GM23248 (cell line): ENCODE measurements around the gene NUCB2. TPM values are rescaled to one million over a fixed set of nuclear protein-coding genes. Genes with fewer than 3 reads are reported as not detected.
"Not testable (repeated sequence)": the region's sequence is repeated elsewhere in the genome, so short reads cannot be mapped to it uniquely, and the experiment has no call there.

Experiments used
- DNase-seq: peaks from one replicate; pipeline ENCODE4 v3.0.0-alpha.2; 2015
- H2AFZ ChIP-seq: fragments of 200-600 bp; sonication (generic); 2 replicates; pipeline ENCODE4 v1.6.1; 2016; ENCODE audit warnings: antibody characterized with exemption
- H3F3A ChIP-seq: fragments of 200-600 bp; sonication (generic); 2 replicates; pipeline ENCODE4 v1.6.1; 2016; ENCODE audit warnings: mild to moderate bottlenecking, antibody characterized with exemption, mixed run types; ENCODE audit not compliant: insufficient read depth
- H3K27ac ChIP-seq: fragments of 200-600 bp; sonication (generic); 2 replicates; pipeline ENCODE4 v1.5.1; 2016; ENCODE audit warnings: mild to moderate bottlenecking
- H3K27me3 ChIP-seq: fragments of 200-600 bp; sonication (generic); replicated peaks from 2 replicates; pipeline ENCODE4 v1.6.1; 2016; ENCODE audit warnings: mild to moderate bottlenecking; ENCODE audit not compliant: insufficient read depth
- H3K36me3 ChIP-seq: fragments of 200-600 bp; sonication (generic); 2 replicates; pipeline ENCODE4 v1.6.1; 2016; ENCODE audit warnings: low read depth, mild to moderate bottlenecking
- H3K4me1 ChIP-seq: fragments of 200-600 bp; sonication (generic); 2 replicates; pipeline ENCODE4 v1.6.1; 2016; ENCODE audit warnings: mild to moderate bottlenecking; ENCODE audit not compliant: insufficient read depth
- H3K4me2 ChIP-seq: fragments of 200-600 bp; sonication (generic); one replicate; pipeline ENCODE4 v1.6.1; 2016; ENCODE audit warnings: mild to moderate bottlenecking; ENCODE audit not compliant: unreplicated experiment
- H3K4me3 ChIP-seq: fragments of 200-600 bp; sonication (generic); 2 replicates; pipeline ENCODE4 v1.5.1; 2016; ENCODE audit warnings: mild to moderate bottlenecking
- H3K79me2 ChIP-seq: fragments of 200-600 bp; sonication (generic); 2 replicates; pipeline ENCODE4 v1.6.1; 2016; ENCODE audit warnings: mild to moderate bottlenecking; ENCODE audit not compliant: insufficient read depth
- H3K9ac ChIP-seq: fragments of 200-600 bp; sonication (generic); 2 replicates; pipeline ENCODE4 v1.6.1; 2016; ENCODE audit warnings: mild to moderate bottlenecking
- H3K9me2 ChIP-seq: fragments of 200-600 bp; sonication (generic); 2 replicates; pipeline ENCODE4 v1.6.1; 2016; ENCODE audit warnings: mixed run types, mild to moderate bottlenecking, moderate library complexity; ENCODE audit not compliant: insufficient read depth
- H3K9me3 ChIP-seq: fragments of 200-600 bp; sonication (generic); one replicate; pipeline ENCODE4 v1.6.1; 2017; ENCODE audit warnings: low read depth
- H4K20me1 ChIP-seq: fragments of 200-600 bp; sonication (generic); 2 replicates; pipeline ENCODE4 v1.6.0; 2016; ENCODE audit not compliant: insufficient read depth
- EZH2 ChIP-seq: fragments of 200-600 bp; sonication (generic); IDR thresholded peaks from 2 replicates; pipeline ENCODE4 v1.6.1; 2018; ENCODE audit warnings: antibody characterized with exemption, mild to moderate bottlenecking; ENCODE audit not compliant: insufficient read depth, poor library complexity, severe bottlenecking
- EZH2phosphoT487 ChIP-seq: fragments of 200-600 bp; sonication (generic); IDR thresholded peaks from 2 replicates; pipeline ENCODE4 v1.6.1; 2018; ENCODE audit warnings: antibody characterized with exemption, moderate library complexity, mild to moderate bottlenecking, low read depth; ENCODE audit not compliant: insufficient read depth
- WGBS, 2 experiments: methylation state at CpG; one replicate each; pipeline ENCODE4 v1.1.6; 2015 to 2017; ENCODE audit warnings: low lambda C conversion rate in 2 of 2, low coverage in 1 of 2; ENCODE audit errors: missing lambda C conversion rate in 2 of 2; 5-methylcytosine and 5-hydroxymethylcytosine counted together
- in situ Hi-C: fragments of 300-500 bp; cut with MboI; formaldehyde crosslinking; loops from 2 replicates; pipeline ENCODE4 v1.15.0; 2020
- polyA plus RNA-seq: library from polyadenylated mRNA; unstranded; fragments of >200 nt; fragmentation: Nextera tagmentation; extraction: Ambion mirVana; gene quantifications from 2 replicates; pipeline ENCODE4 v1.2.1, GENCODE V29; 2016
- total RNA-seq: library from RNA; depleted of rRNA; stranded (reverse); fragments of >200 nt; shearing (Covaris generic); gene quantifications from 2 replicates; pipeline ENCODE4 v1.2.3, GENCODE V29; 2014

The NUCB2 gene
- total and polyA plus RNA-seq, 2 experiments from 2014 or later, result 95.0 to 246 TPM

DNA sequence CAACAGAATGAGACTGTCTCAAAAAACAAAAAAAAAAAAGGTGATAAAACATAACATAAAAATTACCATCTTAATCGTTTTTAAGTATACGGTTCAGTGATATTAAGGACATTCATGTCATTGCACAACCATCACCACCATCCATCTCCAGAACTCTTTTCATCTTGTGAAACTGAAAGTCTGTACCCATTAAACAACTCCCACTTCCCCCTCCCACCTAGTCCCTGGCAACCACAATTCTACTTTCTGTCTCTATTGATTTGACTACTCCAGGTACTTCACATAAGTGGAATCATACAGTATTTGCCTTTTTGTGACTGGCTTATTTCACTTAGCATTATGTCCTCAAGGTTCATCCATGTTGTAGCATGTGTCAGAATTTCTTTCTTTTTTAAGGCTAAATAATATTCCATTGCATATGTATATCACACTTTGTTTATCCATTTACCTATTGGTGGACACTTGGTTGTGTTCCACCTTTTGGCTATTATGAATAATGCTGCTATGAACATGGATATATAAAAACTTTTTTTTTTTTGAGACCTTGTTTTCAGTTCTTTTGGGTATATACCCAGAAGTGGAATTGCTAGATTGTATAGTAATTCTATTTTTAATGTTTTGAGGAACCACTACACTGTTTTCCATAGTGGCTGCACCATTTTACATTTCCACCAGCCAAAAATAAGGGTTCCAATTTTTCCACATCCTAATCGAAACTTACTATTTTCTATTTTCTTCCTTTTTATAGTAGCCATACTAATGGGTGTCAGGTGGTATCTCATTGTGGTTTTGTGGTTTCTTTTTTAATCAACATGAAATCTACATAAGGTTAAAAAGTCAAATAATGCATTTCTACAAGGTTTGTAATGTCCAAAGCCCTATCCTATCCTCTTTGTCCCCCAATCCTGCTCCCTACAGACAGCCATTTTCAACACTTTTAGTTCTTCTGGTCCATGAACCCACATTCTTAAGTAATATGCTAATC lies 45.4 kb upstream of the NUCB2 start:
- no peak overlapping the region for H3K4me3 ChIP-seq
- TF ChIP-seq EZH2phosphoT487 (no peak), EZH2 (no peak)
- H3K9ac ChIP-seq, result no peak overlapping the region
- H4K20me1 ChIP-seq, result no peaks in the 10 kb centered on the region
- no peaks in the 10 kb centered on the region for H3K36me3 ChIP-seq
- no peaks in the 10 kb centered on the region for H3K79me2 ChIP-seq
- H3K4me1 ChIP-seq, result no peaks in the 10 kb centered on the region
- H3K9me2 ChIP-seq, result no peaks in the 10 kb centered on the region
- no peak overlapping the region for H3K4me2 ChIP-seq
- in situ Hi-C loops, result loop anchor here (10.0 kb wide), 1 partner anchor 294 kb away; no protein-coding TSS in a partner anchor
- no peak overlapping the region for H2AFZ ChIP-seq
- H3K9me3 ChIP-seq, result no peaks in the 10 kb centered on the region
- no peaks in the 10 kb centered on the region for H3F3A ChIP-seq
- H3K27ac ChIP-seq, result no peak overlapping the region
- no peaks in the 10 kb centered on the region for H3K27me3 ChIP-seq
- WGBS, 2 experiments, result 55 to 65% methylated on average over 3 of the region's 3 CpGs
- DNase-seq, result no peak

DNA sequence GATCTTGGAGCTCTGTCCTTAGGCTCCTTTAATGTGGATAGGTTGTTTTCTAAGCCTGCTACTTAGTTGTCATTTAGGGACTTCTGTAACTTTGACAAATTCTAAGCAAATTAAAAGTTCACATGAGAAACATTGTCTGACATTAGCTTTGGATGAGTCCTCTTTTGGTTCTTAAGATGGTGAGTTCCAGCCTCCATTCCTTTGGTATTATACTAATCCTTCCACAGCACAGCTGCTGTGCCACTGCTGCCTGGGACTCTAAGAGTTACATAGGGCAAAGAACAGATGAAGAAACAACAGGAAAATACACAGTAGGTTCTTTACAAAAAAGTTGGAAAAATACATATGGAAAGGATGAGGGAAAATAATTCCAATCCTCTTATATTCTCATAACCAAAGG lies 43.4 kb upstream of the NUCB2 start:
- no peak overlapping the region for H3K4me2 ChIP-seq
- no peak overlapping the region for H3K4me3 ChIP-seq
- H2AFZ ChIP-seq, result no peak overlapping the region
- DNase-seq, result no peak
- no peaks in the 10 kb centered on the region for H3K4me1 ChIP-seq
- no peak overlapping the region for H3K9ac ChIP-seq
- H3K9me2 ChIP-seq, result no peaks in the 10 kb centered on the region
- H3K36me3 ChIP-seq, result no peaks in the 10 kb centered on the region
- no peaks in the 10 kb centered on the region for H3K79me2 ChIP-seq
- no peaks in the 10 kb centered on the region for H4K20me1 ChIP-seq
- H3K9me3 ChIP-seq, result no peaks in the 10 kb centered on the region
- H3K27me3 ChIP-seq, result no peaks in the 10 kb centered on the region
- no peak for TF ChIP-seq EZH2
- TF ChIP-seq EZH2phosphoT487, result no peak
- H3F3A ChIP-seq, result no peaks in the 10 kb centered on the region
- no peak overlapping the region for H3K27ac ChIP-seq
- in situ Hi-C loops, result loop anchor here (10.0 kb wide), 1 partner anchor 292 kb away; no protein-coding TSS in a partner anchor

DNA sequence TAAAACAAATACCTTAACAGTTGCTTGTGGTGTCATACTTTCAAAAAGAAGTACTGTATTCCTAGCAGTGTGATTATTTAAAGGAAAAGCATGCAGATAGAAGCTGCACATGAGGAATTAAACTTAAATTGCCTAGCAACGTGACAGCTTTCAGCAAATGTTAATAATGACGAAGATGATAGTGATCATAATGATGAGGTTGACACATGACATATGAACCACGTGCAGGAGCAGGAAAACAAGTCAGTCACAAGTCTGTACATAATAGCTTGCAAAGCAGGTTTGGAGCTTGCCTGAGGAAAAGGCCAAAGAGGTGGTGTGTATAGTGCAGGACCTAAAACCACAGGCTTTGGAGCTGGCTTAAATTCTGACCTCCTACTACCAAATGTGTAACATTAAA lies 38.2 kb upstream of the NUCB2 start:
- Histone ChIP-seq H3K4me3 (no peak overlapping the region), H3K27me3 (no peaks in the 10 kb centered on the region), H3K4me1 (no peaks in the 10 kb centered on the region), H3K4me2 (no peak overlapping the region), H3K36me3 (no peaks in the 10 kb centered on the region), H3K9ac (no peak overlapping the region), H3K79me2 (no peaks in the 10 kb centered on the region), H2AFZ (no peak overlapping the region), H3K9me2 (no peaks in the 10 kb centered on the region), H4K20me1 (no peaks in the 10 kb centered on the region), H3K9me3 (no peaks in the 10 kb centered on the region), H3K27ac (no peak overlapping the region), H3F3A (no peaks in the 10 kb centered on the region)
- WGBS, 2 experiments, result 62 to 63% methylated on average over 3 of the region's 3 CpGs
- TF ChIP-seq EZH2 (no peak), EZH2phosphoT487 (no peak)
- DNase-seq, result no peak
- in situ Hi-C loops, result loop anchor here (10.0 kb wide), 1 partner anchor 286 kb away; no protein-coding TSS in a partner anchor

DNA sequence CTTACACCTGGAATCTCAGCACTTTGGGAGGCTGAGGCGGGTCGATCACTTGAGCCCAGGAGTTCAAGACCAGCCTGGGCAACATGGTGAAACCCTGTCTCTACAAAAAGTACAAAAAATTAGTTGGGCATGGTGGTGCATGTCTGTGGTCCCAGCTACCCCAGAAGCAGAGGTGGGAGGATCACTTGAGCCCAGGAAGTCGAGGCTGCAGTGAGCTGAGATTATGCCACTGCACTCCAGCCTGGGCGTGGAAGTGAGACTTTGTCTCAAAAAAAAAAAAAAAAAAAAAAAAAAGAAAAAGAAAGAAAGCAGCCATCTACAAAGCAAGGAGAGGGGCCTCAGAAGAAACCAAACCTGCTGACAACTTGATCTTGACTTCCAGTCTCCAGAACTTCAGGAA lies 36.6 kb upstream of the NUCB2 start:
- in situ Hi-C loops, result loop anchor here (10.0 kb wide), 1 partner anchor 285 kb away; no protein-coding TSS in a partner anchor

DNA sequence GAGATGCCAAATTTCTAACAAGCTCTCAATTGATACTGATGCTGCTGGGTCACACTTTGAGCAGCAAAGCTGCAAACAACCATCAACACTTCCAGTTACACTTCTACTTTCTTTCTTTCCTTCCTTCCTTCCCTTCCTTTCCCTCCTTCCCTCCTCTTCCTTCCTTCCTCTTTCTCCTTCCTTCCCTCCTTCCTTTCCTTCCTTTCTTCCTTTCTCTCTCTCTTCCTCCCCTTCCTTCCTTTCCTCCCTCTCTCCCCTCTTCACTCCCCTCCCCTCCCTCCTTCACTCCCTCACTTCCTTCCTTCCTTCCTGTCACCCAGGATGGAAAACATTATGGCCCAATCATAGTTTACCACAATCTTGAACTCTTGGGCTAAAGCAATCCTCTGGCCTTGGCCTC lies 35.8 kb upstream of the NUCB2 start:
- Histone ChIP-seq H3K4me1 (no peaks in the 10 kb centered on the region), H3K4me3 (no peak overlapping the region), H3F3A (no peaks in the 10 kb centered on the region), H3K27me3 (no peaks in the 10 kb centered on the region), H3K27ac (no peak overlapping the region), H4K20me1 (no peaks in the 10 kb centered on the region), H3K36me3 (no peaks in the 10 kb centered on the region), H3K4me2 (no peak overlapping the region), H3K9ac (no peak overlapping the region), H3K9me2 (no peaks in the 10 kb centered on the region), H2AFZ (no peak overlapping the region), H3K9me3 (no peaks in the 10 kb centered on the region), H3K79me2 (no peaks in the 10 kb centered on the region)
- no peak for TF ChIP-seq EZH2phosphoT487
- TF ChIP-seq EZH2, result no peak
- in situ Hi-C loops, result no loop called here
- DNase-seq, result no peak

More for the DNA sequence above, 36.6 kb upstream of the NUCB2 start:
- H3K9me2 ChIP-seq, H3K4me3 ChIP-seq, H3K4me2 ChIP-seq, H3F3A ChIP-seq, H3K27me3 ChIP-seq, H3K36me3 ChIP-seq, H2AFZ ChIP-seq, H3K79me2 ChIP-seq, H3K27ac ChIP-seq, H4K20me1 ChIP-seq, DNase-seq, H3K9ac ChIP-seq, H3K4me1 ChIP-seq, H3K9me3 ChIP-seq: not testable (repeated sequence)
- WGBS, 2 experiments, result 90 to 93% methylated on average over 4 of the region's 4 CpGs

DNA sequence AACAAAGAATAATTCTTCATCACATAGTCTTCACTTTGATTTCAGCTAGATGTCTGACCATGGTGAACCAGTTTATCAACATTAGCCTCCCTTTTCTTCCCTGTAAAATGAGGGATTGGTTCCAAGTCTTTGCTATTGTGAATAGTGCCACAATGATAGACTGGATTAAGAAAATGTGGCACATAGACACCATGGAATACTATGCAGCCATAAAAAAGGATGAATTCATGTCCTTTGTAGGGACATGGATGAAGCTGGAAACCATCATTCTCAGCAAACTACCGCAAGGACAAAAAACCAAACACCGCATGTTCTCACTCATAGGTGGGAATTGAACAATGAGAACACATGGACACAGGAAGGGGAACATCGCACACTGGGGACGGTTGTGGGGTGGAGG lies 33.6 kb upstream of the NUCB2 start:
- H3K4me2 ChIP-seq, H3K9me2 ChIP-seq, H3K36me3 ChIP-seq, H3K27me3 ChIP-seq, H3K27ac ChIP-seq, H3K9me3 ChIP-seq, DNase-seq, H3K4me3 ChIP-seq, H3K4me1 ChIP-seq, in situ Hi-C loops, H3K79me2 ChIP-seq, H3K9ac ChIP-seq, H2AFZ ChIP-seq, H4K20me1 ChIP-seq, H3F3A ChIP-seq: not testable (repeated sequence)
- 85 to 87% methylated on average over 4 of the region's 4 CpGs for WGBS, 2 experiments
